OCI-LY3 (cell line): ENCODE measurements around the gene KIF22.

ENCODE experiments used
- H2AFZ ChIP-seq: fragments of 200-600, 300-600 bp; shearing (Covaris generic); 2 replicates; pipeline ENCODE4 v1.6.0; 2014; ENCODE audit warnings: antibody characterized with exemption, low read depth, low read length
- H3K27ac ChIP-seq: fragments of 200-600, 300-600 bp; sonication (generic); 2 replicates; pipeline ENCODE4 v1.5.1; 2014; ENCODE audit warnings: mild to moderate bottlenecking, low read length, moderate library complexity, mixed read lengths
- H3K27me3 ChIP-seq: fragments of 200-600, 300-600 bp; sonication (generic); 2 replicates; pipeline ENCODE4 v1.6.1; 2014; ENCODE audit warnings: low read depth, low read length, mixed read lengths
- H3K36me3 ChIP-seq: fragments of 200-600, 300-600 bp; sonication (generic); replicated peaks from 2 replicates; pipeline ENCODE3; 2014; ENCODE audit warnings: low read depth, low read length, mixed read lengths
- H3K4me1 ChIP-seq: fragments of 300-600, 200-600 bp; sonication (generic); 2 replicates; pipeline ENCODE4 v1.6.1; 2014; ENCODE audit warnings: low read length, mixed read lengths
- H3K4me2 ChIP-seq: fragments of 200-600, 300-600 bp; sonication (generic); 2 replicates; pipeline ENCODE4 v1.6.1; 2014; ENCODE audit warnings: low read length, mixed read lengths
- H3K4me3 ChIP-seq: fragments of 300-600, 200-600 bp; sonication (generic); 2 replicates; pipeline ENCODE4 v1.5.1; 2014; ENCODE audit warnings: antibody characterized with exemption, mild to moderate bottlenecking, low read length, moderate library complexity
- H3K79me2 ChIP-seq: fragments of 300-600, 200-600 bp; shearing (Covaris generic); 2 replicates; pipeline ENCODE4 v1.6.1; 2014; ENCODE audit warnings: mild to moderate bottlenecking, low read length, mixed read lengths
- H3K9ac ChIP-seq: fragments of 300-600, 200-600 bp; shearing (Covaris generic); 2 replicates; pipeline ENCODE4 v1.6.0; 2014; ENCODE audit warnings: mild to moderate bottlenecking, low read length, moderate library complexity
- H3K9me3 ChIP-seq: fragments of 200-600, 300-600 bp; shearing (Covaris generic); 2 replicates; pipeline ENCODE4 v1.6.1; 2014; ENCODE audit warnings: low read length, mixed read lengths; ENCODE audit not compliant: insufficient read depth
- H4K20me1 ChIP-seq: fragments of 200-600, 300-600 bp; sonication (generic); 2 replicates; pipeline ENCODE4 v1.6.1; 2016; ENCODE audit warnings: low read length, mixed read lengths; ENCODE audit not compliant: insufficient read depth
- EZH2phosphoT487 ChIP-seq: fragments of 200-600 bp; shearing (Covaris generic); IDR thresholded peaks from 2 replicates; pipeline ENCODE4 v1.6.1; 2018; ENCODE audit warnings: antibody characterized with exemption, mixed run types, low read depth
- TF ChIP-seq, protein P1 (sequence below): fragments of 200-600, 300-600 bp; sonication (generic); IDR thresholded peaks from 2 replicates; pipeline ENCODE4 v1.5.1; 2014; ENCODE audit warnings: antibody characterized with exemption, low read length, low read depth

KIF22 gene

GRCh38 chr16:29763326-29763725 lies 27.2 kb upstream of the KIF22 start:
- no peak overlapping the region for H3K27ac ChIP-seq
- no peaks in the 10 kb centered on the region for H3K36me3 ChIP-seq
- no peak overlapping the region for H3K9ac ChIP-seq
- H3K4me2 ChIP-seq: no peak overlapping the region
- H3K9me3 ChIP-seq: no peaks in the 10 kb centered on the region
- no peak for TF ChIP-seq EZH2phosphoT487
- TF ChIP-seq, protein P1, sequence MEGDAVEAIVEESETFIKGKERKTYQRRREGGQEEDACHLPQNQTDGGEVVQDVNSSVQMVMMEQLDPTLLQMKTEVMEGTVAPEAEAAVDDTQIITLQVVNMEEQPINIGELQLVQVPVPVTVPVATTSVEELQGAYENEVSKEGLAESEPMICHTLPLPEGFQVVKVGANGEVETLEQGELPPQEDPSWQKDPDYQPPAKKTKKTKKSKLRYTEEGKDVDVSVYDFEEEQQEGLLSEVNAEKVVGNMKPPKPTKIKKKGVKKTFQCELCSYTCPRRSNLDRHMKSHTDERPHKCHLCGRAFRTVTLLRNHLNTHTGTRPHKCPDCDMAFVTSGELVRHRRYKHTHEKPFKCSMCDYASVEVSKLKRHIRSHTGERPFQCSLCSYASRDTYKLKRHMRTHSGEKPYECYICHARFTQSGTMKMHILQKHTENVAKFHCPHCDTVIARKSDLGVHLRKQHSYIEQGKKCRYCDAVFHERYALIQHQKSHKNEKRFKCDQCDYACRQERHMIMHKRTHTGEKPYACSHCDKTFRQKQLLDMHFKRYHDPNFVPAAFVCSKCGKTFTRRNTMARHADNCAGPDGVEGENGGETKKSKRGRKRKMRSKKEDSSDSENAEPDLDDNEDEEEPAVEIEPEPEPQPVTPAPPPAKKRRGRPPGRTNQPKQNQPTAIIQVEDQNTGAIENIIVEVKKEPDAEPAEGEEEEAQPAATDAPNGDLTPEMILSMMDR: no peak
- H3K4me1 ChIP-seq: no peaks in the 10 kb centered on the region
- no peaks in the 10 kb centered on the region for H3K79me2 ChIP-seq
- no peak overlapping the region for H2AFZ ChIP-seq
- no peak overlapping the region for H3K4me3 ChIP-seq
- H4K20me1 ChIP-seq: no peaks in the 10 kb centered on the region
- peaks cover 8% of the 10 kb centered on the region; the same call in 1 of the 2 replicates for H3K27me3 ChIP-seq

- no peak overlapping the region for H2AFZ ChIP-seq
Measured at GRCh38 chr16:29765167-29766032, 25.2 kb upstream of the KIF22 start.

DNA sequence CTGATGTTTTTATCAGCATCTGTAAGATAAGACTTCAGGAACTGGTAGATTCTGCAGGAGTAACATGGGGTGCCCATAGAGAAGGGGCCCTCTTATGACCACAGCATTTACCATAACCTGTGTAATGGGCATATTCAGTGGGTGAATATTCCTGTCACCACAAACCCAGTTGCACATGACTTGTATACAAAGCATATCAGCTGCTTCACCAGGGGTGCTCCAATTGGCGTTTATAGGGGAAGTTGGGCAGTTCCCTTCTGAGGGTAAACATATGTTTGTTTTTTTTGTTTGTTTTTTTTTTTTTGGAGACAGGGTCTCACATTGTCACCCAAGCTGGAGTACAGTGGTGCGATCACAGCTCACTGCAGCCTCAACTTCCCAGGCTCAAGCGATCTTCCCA lies 24.0 kb upstream of the KIF22 start:
- no peak overlapping the region for H2AFZ ChIP-seq
- no peaks in the 10 kb centered on the region for H4K20me1 ChIP-seq
- no peak overlapping the region for H3K9ac ChIP-seq
- H3K4me3 ChIP-seq: no peak overlapping the region
- TF ChIP-seq, protein P1: no peak
- no peak for TF ChIP-seq EZH2phosphoT487
- H3K36me3 ChIP-seq: no peaks in the 10 kb centered on the region
- peaks cover 8% of the 10 kb centered on the region; the same call in 1 of the 2 replicates for H3K27me3 ChIP-seq
- no peaks in the 10 kb centered on the region for H3K9me3 ChIP-seq
- no peak overlapping the region for H3K4me2 ChIP-seq
- no peaks in the 10 kb centered on the region for H3K79me2 ChIP-seq
- no peaks in the 10 kb centered on the region for H3K4me1 ChIP-seq
- H3K27ac ChIP-seq: no peak overlapping the region

More at GRCh38 chr16:29765167-29766032, 25.2 kb upstream of the KIF22 start:
- no peak overlapping the region for H3K9ac ChIP-seq
- H3K27me3 ChIP-seq: peaks cover 8% of the 10 kb centered on the region; the same call in 1 of the 2 replicates
- H4K20me1 ChIP-seq: no peaks in the 10 kb centered on the region
- H3K4me3 ChIP-seq: no peak overlapping the region
- no peak overlapping the region for H3K4me2 ChIP-seq
- H3K9me3 ChIP-seq: no peaks in the 10 kb centered on the region
- no peaks in the 10 kb centered on the region for H3K79me2 ChIP-seq
- TF ChIP-seq, protein P1: no peak
- no peak for TF ChIP-seq EZH2phosphoT487
- H3K36me3 ChIP-seq: no peaks in the 10 kb centered on the region
- no peak overlapping the region for H3K27ac ChIP-seq
- H3K4me1 ChIP-seq: no peaks in the 10 kb centered on the region

DNA sequence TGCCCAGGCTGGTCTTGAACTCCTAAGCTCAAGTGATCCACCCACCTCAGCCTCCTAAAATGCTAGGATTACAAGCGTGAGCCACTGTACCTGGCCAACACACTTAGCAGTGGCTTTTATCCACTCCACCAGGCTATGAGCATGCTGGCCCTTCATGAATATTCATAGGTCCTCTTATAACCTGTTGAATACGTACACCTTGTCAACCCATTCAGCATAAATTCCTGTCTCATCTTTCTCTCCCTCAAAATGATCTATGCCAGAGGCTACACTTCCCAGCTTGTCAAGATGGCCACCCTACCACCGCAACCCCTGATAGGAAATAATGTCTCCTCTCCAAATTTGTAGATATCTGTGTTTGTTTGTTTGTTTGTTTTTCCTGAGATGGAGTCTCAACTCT lies 23.5 kb upstream of the KIF22 start:
- no peaks in the 10 kb centered on the region for H3K9me3 ChIP-seq
- no peaks in the 10 kb centered on the region for H3K4me1 ChIP-seq
- no peak overlapping the region for H3K9ac ChIP-seq
- no peak overlapping the region for H2AFZ ChIP-seq
- TF ChIP-seq, protein P1: no peak
- no peak for TF ChIP-seq EZH2phosphoT487
- no peak overlapping the region for H3K27ac ChIP-seq
- no peaks in the 10 kb centered on the region for H4K20me1 ChIP-seq
- no peaks in the 10 kb centered on the region for H3K36me3 ChIP-seq
- H3K4me3 ChIP-seq: no peak overlapping the region
- no peak overlapping the region for H3K4me2 ChIP-seq
- no peaks in the 10 kb centered on the region for H3K79me2 ChIP-seq
- peaks cover 8% of the 10 kb centered on the region; the same call in 1 of the 2 replicates for H3K27me3 ChIP-seq
